ENCODE results near the gene SYNGR2. TPM values are rescaled to one million over a fixed set of nuclear protein-coding genes. Genes with fewer than 3 reads are reported as not detected.
"Not testable (repeated sequence)": the region's sequence is repeated elsewhere in the genome, so short reads cannot be mapped to it uniquely, and the experiment has no call there.

SYNGR2 gene
- total RNA-seq, 1 donor from 2014 or later = 44.1 TPM

- DNase-seq (ENCODE audit: low spot score) = peak; percentile 69
- ATAC-seq = peak; percentile 64
Measured at GRCh38 chr17:78168903-78169793, 767 bp downstream of the SYNGR2 start.

GRCh38 chr17:78170692-78171590, 2.6 kb downstream of the SYNGR2 start:
- DNase-seq (ENCODE audit: low spot score) = no peak

GRCh38 chr17:78171591-78172248, 3.3 kb downstream of the SYNGR2 start:
- not testable (repeated sequence) for ATAC-seq; DNase-seq (ENCODE audit: low spot score)

More at GRCh38 chr17:78170692-78171590, 2.6 kb downstream of the SYNGR2 start:
- ATAC-seq = no peak

- no peak for DNase-seq (ENCODE audit: low spot score)
- no peak for ATAC-seq
Measured at GRCh38 chr17:78172249-78173051, 4.1 kb downstream of the SYNGR2 start.

- no peak for ATAC-seq
- no peak for DNase-seq (ENCODE audit: low spot score)
Measured at GRCh38 chr17:78173097-78173715, 4.8 kb downstream of the SYNGR2 start.

- DNase-seq (ENCODE audit: low spot score) (peak; percentile 94), ATAC-seq (peak; percentile 85)
Measured at GRCh38 chr17:78174346-78174869, 6.0 kb downstream of the SYNGR2 start.

- ATAC-seq (peak; percentile 75), DNase-seq (ENCODE audit: low spot score) (peak; percentile 91)
Measured at GRCh38 chr17:78174870-78175642, 6.7 kb downstream of the SYNGR2 start.

- DNase-seq (ENCODE audit: low spot score) = no peak
Measured at GRCh38 chr17:78175643-78175981, 7.2 kb downstream of the SYNGR2 start.

GRCh38 chr17:78176548-78177025, 8.2 kb downstream of the SYNGR2 start:
- no peak for ATAC-seq
- DNase-seq (ENCODE audit: low spot score) = no peak

More at GRCh38 chr17:78175643-78175981, 7.2 kb downstream of the SYNGR2 start:
- no peak for ATAC-seq

- DNase-seq (ENCODE audit: low spot score) = no peak
- no peak for ATAC-seq
Measured at GRCh38 chr17:78179372-78179771, 11.0 kb downstream of the SYNGR2 start.

GRCh38 chr17:78180083-78180482, 11.7 kb downstream of the SYNGR2 start:
- ATAC-seq = no peak
- DNase-seq (ENCODE audit: low spot score) = no peak

GRCh38 chr17:78180508-78180907, 12.1 kb downstream of the SYNGR2 start:
- no peak for DNase-seq (ENCODE audit: low spot score)
- no peak for ATAC-seq

- DNase-seq (ENCODE audit: low spot score) (no peak), ATAC-seq (no peak)
Measured at GRCh38 chr17:78182504-78182903, 14.1 kb downstream of the SYNGR2 start.

GRCh38 chr17:78183916-78184315, 15.5 kb downstream of the SYNGR2 start:
- ATAC-seq (no peak), DNase-seq (ENCODE audit: low spot score) (no peak)

- ATAC-seq = peak; percentile 5
- DNase-seq (ENCODE audit: low spot score) = peak; percentile 75
Measured at GRCh38 chr17:78184351-78184750, 16.0 kb downstream of the SYNGR2 start.

- ATAC-seq = peak; percentile 64
Measured at GRCh38 chr17:78184868-78185267, 16.5 kb downstream of the SYNGR2 start.

GRCh38 chr17:78185981-78186691, 17.8 kb downstream of the SYNGR2 start:
- no peak for DNase-seq (ENCODE audit: low spot score)

More at GRCh38 chr17:78184868-78185267, 16.5 kb downstream of the SYNGR2 start:
- DNase-seq (ENCODE audit: low spot score) = peak; percentile 89

More at GRCh38 chr17:78185981-78186691, 17.8 kb downstream of the SYNGR2 start:
- no peak for ATAC-seq
